Anterior cingulate cortex (tissue), 58 donors: ENCODE results near the gene KRT82.
A peak's percentile ranks its signal among the peaks of the same experiment; 100 is the strongest.
"Not testable (repeated sequence)": the region's sequence is repeated elsewhere in the genome, so short reads cannot be mapped to it uniquely, and the experiment has no call there.

ENCODE experiments used
- DNase-seq, 58 donors: peaks; one replicate each; lab custom pipeline; 2025; lab: John Stamatoyannopoulos, UW

The KRT82 gene

GRCh38 chr12:52413782-52414345 is 7.7 kb upstream of the KRT82 start:
- DNase-seq = no peak

- DNase-seq = no peak
Observed at GRCh38 chr12:52413202-52413601, 7.1 kb upstream of the KRT82 start.

GRCh38 chr12:52411815-52412214 is 5.7 kb upstream of the KRT82 start:
- no peak for DNase-seq

- not testable (repeated sequence) for DNase-seq
Observed at GRCh38 chr12:52410589-52411248, 4.6 kb upstream of the KRT82 start.

- DNase-seq = no peak
Observed at GRCh38 chr12:52407918-52408317, 1.8 kb upstream of the KRT82 start.

- no peak for DNase-seq
Observed at GRCh38 chr12:52404951-52405350, 1.2 kb downstream of the KRT82 start.

GRCh38 chr12:52403561-52403960 is 2.6 kb downstream of the KRT82 start:
- no peak for DNase-seq

GRCh38 chr12:52402873-52403540 is 3.1 kb downstream of the KRT82 start:
- no peak for DNase-seq

- no peak for DNase-seq
Observed at GRCh38 chr12:52402377-52402776, 3.8 kb downstream of the KRT82 start.

- DNase-seq = no peak
Observed at GRCh38 chr12:52401926-52402325, 4.2 kb downstream of the KRT82 start.

- no peak for DNase-seq
Observed at GRCh38 chr12:52401526-52401925, 4.6 kb downstream of the KRT82 start.

- no peak for DNase-seq
Observed at GRCh38 chr12:52400906-52401305, 5.2 kb downstream of the KRT82 start.

GRCh38 chr12:52399756-52400155 is 6.4 kb downstream of the KRT82 start:
- DNase-seq = no peak

GRCh38 chr12:52398176-52398575 is 8.0 kb downstream of the KRT82 start:
- DNase-seq = no peak

GRCh38 chr12:52396656-52397055 is 9.5 kb downstream of the KRT82 start:
- DNase-seq = no peak

GRCh38 chr12:52395761-52396434 is 10.2 kb downstream of the KRT82 start:
- no peak for DNase-seq

- DNase-seq = no peak
Observed at GRCh38 chr12:52394836-52395405, 11.2 kb downstream of the KRT82 start.

- no peak for DNase-seq
Observed at GRCh38 chr12:52392465-52393007, 13.6 kb downstream of the KRT82 start.

- peak in 53 of 58 donors; percentile 8 to 80 (median 58) for DNase-seq
Observed at GRCh38 chr12:52391618-52392002, 14.5 kb downstream of the KRT82 start.

- DNase-seq = peak in 2 of 58 donors; percentile 2 to 8
Observed at GRCh38 chr12:52390739-52391617, 15.2 kb downstream of the KRT82 start.
